ENCODE results near the gene CES4A.
"Not testable (repeated sequence)": the region's sequence is repeated elsewhere in the genome, so short reads cannot be mapped to it uniquely, and the experiment has no call there.

CES4A gene

DNA sequence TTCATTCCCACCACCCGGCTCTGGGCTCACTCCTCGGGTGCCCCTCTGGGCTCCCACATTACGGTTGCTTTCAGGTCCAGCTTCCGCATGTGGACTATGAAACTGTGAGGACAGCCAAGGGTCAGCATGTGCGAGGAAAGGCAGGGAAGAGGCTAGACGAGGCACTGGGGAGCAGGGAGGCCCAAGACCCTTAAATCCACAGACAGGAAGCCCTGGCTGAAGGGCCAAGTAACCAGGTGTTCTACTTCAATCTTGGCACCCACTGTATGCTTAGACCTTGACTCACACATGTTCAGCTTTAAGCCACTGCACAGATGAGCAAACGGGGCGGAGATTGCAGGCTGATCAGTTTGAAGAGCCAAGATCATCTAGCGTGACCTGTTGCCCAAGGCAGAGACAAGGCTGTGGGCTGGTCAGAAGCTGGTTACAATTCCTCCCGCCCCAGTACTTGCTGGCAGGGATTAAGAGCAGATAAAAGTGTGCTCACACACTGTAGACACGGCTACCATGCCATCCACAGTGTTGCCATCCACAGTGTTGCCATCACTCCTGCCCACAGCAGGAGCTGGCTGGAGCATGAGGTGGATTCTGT lies at the start of gene CES4A:
CES4A (plus strand) TSS at position 393 of the 592 bp plus-strand sequence; CDS start at position 577, 184 bp downstream.
- in situ Hi-C loops (cut with MboI; ENCODE audit: low sequenced_read_pairs): loop anchor here (10.0 kb wide), 1 partner anchor 167 kb away; the partner anchor contains the start of genes B3GNT9, FBXL8 and TRADD

DNA sequence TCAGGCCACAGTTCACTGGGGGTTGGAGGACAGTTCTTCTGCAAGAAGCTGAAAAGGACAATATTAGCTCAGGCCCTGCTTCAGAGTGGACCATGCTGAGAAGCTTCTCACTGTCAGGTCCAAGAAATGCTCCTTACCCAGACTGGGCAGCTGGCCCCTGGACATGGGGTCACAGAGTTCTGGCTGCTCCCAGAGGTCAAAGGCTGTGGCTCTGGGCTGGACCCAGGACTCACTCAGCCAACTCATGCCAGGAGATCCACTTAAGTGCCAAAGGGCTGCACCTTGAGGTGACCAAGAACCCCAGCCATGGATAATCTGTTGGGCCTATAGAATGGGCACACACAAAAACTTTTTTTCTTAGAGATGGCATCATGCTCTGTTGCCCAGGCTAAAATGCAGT lies 49.0 kb upstream of the CES4A start:
- in situ Hi-C loops (cut with MboI; ENCODE audit: low sequenced_read_pairs): no loop called here

DNA sequence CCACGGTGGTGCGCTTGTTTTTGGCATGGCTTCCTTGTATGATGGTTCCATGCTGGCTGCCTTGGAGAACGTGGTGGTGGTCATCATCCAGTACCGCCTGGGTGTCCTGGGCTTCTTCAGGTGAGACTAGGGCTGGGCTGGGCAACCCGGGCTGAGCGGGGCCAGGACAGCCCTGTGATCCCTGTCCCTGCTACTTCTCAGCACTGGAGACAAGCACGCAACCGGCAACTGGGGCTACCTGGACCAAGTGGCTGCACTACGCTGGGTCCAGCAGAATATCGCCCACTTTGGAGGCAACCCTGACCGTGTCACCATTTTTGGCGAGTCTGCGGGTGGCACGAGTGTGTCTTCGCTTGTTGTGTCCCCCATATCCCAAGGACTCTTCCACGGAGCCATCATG lies 48.2 kb upstream of the CES4A start:
- in situ Hi-C loops (cut with MboI; ENCODE audit: low sequenced_read_pairs): no loop called here

DNA sequence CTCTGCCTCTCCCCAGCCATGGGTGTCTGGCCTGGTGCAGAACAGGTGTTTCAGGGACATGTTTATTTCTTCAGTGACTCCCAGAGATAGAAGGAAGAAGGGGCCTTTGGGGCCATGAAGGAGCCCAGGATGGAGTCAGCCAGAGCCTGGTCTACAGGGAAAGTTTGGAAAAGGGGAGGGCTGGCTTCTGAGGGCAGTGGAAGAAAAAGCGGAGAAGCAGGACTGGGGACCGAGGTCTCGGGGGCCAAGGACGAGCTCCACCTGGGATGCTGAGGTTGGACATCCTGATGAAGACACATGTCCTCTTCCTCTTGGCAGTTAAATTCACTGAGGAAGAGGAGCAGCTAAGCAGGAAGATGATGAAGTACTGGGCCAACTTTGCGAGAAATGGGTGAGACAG lies 45.4 kb upstream of the CES4A start:
- in situ Hi-C loops (cut with MboI; ENCODE audit: low sequenced_read_pairs): no loop called here

DNA sequence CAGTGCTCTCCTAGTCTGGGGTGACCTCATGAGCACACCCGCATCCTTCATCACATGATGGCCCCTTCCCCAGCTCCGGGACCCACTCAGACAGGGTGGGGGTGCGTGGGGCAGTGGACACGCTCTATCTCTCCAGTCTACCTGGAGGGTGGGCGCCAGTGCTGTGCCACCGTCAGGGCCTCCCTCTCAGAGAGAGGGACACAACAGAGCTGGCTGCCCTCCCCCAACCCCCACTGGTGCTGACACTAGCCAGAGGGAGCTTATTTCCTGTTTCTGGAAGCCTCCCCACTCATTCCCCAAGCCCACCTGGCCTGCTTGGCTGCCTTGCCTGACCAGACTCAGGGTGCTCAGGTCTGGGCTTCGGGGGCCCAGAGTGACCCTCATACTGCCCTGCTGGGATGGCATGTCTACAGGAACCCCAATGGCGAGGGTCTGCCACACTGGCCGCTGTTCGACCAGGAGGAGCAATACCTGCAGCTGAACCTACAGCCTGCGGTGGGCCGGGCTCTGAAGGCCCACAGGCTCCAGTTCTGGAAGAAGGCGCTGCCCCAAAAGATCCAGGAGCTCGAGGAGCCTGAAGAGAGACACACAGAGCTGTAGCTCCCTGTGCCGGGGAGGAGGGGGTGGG lies 44.8 kb upstream of the CES4A start:
- in situ Hi-C loops (cut with MboI; ENCODE audit: low sequenced_read_pairs): no loop called here

DNA sequence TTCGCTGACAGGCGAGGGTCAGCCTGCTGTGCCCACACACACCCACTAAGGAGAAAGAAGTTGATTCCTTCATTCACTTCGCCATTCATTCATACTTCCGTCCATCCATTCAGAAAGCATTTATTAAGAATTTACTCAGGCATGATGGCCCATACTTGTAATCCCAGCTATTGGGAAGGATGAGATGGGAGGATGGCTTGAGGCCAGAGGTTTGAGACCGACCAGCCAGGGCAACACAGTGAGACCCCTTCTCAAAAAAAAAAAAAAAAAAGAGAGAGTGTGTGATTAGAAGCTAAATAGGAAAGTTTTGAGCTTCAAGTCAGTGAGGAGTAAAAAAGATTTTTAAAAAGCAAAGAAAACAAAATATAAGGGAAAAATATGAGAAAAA lies 44.3 kb upstream of the CES4A start:
- in situ Hi-C loops (cut with MboI; ENCODE audit: low sequenced_read_pairs): no loop called here

DNA sequence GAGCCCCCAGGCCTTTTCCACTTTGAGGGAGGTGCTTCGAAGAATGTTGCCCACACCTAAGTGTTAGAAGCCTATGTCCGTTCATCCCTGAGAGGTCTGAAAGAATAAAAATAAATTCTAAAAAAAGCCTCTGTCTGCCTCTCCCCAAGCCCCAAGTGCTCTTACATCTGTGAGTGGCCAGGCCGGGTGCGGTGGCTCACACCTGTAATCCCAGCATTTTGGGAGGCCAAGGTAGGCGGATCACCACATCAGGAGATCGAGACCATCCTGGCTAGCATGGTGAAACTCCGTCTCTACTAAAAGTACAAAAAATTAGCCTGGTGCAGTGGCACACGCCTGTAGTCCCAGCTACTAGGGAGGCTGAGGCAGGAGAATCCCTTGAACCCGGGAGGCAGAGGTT lies 43.4 kb upstream of the CES4A start:
- in situ Hi-C loops (cut with MboI; ENCODE audit: low sequenced_read_pairs): not testable (repeated sequence)

DNA sequence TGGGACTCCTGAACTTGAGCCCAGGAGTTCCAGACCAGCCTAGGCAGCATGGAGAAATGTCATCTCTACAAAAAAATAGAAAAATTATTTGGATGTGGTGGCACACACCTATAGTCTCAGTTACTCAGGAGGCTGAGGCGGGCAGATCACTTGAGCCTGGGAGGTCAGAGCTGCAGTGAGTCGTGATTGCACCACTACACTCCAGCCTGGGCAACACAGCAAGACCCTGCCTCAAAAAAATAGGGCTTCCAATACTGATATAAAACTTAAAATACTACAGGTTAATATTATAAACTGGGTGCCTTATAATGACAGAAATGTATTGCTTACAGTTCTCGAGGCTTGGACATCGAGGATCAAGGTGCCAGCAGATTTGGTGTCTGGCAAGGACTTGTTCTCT lies 42.5 kb upstream of the CES4A start:
- in situ Hi-C loops (cut with MboI; ENCODE audit: low sequenced_read_pairs): no loop called here

DNA sequence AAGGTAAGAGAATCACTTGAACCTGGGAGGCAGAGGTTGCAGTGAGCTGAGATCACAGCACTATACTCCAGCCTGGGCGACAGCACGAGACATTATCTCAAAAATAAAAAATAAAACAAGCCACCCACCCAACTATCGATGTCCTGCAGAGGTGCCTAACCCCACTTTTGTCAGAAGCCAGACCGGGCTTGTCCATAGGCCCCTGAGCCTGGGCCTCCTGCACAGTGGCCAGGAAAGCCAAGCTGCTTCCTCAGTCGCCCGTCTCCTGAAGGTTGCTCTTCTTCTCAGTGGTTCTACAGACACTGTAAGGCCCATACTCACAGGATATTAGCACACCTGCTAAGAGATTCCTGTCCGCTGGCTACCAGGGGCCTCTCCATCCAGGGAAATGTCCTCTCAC lies 41.8 kb upstream of the CES4A start:
- in situ Hi-C loops (cut with MboI; ENCODE audit: low sequenced_read_pairs): no loop called here

DNA sequence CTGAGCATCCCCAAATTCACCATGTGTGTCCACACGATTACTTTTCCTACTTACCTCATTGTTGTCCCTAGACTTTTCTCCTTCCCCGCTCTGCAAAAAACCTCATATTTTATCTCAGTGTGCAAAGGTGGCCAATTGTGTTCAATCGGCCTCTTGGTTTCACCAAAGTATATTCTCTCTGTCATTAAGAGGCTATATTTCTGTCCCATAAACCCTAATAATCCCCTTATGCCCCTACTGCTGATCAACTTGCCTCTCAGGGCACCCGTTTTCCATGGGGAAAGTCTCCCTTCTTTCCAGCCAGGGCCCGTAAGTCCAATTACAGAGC lies 41.5 kb upstream of the CES4A start:
- in situ Hi-C loops (cut with MboI; ENCODE audit: low sequenced_read_pairs): no loop called here

DNA sequence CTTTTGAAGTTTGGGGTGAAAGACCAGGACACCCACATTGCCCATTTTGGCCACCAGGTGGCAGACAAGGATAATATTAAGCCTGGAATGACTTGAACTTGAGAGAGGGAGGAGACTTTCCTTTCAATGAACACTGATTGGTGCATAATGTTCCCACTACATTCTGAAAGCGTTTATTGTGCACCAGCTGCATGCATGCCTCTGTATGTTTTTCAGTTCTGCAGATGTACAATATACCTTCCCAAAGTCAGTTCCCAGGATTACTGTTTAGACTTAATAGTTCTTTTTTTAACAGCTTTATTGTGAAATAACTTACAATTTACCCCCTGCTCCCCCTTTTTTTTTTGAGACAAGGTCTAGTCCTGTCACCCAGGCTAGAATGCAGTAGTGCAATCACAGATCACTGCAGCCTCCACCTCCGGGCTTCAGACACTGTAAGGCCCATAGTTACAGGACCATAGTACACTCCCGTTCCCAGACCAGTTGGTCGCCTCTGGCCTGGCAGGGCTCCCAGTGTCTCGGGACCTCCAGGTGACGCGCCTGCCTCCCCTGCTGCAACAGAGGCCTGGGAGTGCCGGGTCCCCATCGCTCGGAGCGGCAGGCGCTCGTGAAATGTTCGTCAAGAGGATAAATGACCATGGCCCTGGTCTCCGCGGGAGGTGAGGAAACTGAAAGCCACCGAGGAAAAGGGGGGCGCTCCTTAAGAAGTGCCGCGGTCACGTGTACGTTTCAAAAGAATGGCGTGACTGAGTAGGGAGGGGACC lies 40.9 kb upstream of the CES4A start:
- in situ Hi-C loops (cut with MboI; ENCODE audit: low sequenced_read_pairs): no loop called here

DNA sequence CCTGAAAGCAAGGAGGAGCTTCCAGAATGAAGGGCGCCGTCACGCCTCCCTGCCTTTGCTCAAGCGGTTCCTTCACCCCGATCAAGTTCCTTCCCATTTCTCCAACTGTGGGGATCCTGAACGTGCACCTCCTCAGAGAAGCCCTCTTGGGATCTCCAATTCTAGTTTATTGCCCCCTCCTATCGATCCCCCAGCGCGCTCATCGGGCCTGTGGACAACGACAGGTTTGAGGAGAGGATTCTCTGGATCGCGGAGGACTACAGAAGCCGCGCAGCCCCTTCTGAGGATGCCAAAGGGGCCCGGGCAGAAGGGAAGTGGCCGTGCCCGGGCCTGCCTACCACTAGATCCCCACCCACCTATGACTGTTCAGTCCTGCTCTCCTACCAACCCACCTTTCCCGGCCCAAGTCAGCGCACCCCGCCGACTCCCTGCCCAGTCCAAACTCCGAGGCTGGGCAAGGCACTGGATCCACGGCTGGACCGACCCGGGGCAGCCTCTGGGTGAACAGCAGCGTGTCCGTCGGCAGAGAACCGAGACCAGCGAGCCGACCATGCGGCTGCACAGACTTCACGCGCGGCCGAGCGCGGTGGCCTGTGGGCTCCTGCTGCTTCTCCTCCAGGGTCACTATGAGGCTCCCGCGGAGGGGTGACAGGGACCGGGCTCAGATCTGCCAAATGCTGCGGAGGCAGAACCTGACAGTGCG lies 40.1 kb upstream of the CES4A start:
- in situ Hi-C loops (cut with MboI; ENCODE audit: low sequenced_read_pairs): no loop called here

DNA sequence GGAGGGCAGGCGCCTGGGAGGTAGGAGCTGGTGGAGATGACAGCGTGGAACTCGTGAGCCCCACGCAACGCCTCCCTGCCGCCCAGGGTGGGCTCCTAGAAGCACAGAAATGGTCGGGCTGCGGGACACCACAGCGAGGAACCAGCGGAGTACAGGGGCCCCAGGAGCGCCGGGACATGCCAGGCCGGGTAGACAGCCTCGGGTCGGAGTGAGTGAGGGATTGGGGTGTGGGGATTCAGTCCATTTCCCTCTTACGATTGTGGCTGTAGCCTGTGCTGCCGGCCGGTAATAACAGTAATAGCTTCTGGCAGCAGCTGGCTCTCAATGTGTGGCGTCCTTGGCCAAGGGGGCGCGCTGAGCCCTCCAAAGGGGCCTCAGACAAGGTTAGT lies 39.6 kb upstream of the CES4A start:
- in situ Hi-C loops (cut with MboI; ENCODE audit: low sequenced_read_pairs): no loop called here

DNA sequence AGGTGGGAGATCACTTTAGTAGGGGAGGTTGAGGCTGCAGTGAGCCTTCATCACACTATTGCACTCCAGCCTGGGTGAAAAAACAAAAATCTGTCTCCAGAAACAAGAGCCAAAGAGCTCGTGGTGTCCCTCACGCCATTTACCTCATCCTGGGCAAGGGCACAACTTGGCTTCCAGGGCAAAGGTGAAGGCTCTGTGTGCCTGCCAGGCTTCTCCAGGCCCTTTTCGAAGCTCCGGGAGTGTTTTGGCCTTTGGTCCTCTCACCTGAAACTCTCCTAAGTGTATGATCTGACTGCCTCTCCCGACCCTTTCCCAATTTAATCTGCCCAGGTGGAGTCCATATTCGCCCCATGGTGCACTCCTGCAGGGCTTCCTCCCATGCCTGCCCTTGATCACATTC lies 38.9 kb upstream of the CES4A start:
- in situ Hi-C loops (cut with MboI; ENCODE audit: low sequenced_read_pairs): no loop called here

DNA sequence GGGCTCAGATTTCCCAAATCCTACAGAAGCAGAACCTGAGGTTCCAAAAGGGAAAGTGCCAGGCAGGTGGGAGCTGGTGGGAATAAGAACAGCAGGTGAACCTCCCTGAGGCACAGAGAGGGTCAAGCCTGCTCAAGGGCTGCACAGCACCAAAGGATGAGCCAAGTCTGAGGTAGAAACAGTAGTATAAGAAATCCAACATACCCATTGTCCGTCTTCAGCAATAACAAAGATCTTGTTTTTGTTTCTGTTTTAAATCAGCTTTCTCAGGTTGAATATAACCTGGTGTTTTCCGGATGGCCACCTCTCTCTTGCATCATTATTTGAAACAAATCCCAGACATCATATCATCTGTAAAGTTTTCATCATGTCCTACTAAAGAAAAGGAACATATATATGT lies 38.0 kb upstream of the CES4A start:
- in situ Hi-C loops (cut with MboI; ENCODE audit: low sequenced_read_pairs): loop anchor here (25.0 kb wide), 1 partner anchor 487 kb away; the partner anchor contains the start of gene HSD11B2

DNA sequence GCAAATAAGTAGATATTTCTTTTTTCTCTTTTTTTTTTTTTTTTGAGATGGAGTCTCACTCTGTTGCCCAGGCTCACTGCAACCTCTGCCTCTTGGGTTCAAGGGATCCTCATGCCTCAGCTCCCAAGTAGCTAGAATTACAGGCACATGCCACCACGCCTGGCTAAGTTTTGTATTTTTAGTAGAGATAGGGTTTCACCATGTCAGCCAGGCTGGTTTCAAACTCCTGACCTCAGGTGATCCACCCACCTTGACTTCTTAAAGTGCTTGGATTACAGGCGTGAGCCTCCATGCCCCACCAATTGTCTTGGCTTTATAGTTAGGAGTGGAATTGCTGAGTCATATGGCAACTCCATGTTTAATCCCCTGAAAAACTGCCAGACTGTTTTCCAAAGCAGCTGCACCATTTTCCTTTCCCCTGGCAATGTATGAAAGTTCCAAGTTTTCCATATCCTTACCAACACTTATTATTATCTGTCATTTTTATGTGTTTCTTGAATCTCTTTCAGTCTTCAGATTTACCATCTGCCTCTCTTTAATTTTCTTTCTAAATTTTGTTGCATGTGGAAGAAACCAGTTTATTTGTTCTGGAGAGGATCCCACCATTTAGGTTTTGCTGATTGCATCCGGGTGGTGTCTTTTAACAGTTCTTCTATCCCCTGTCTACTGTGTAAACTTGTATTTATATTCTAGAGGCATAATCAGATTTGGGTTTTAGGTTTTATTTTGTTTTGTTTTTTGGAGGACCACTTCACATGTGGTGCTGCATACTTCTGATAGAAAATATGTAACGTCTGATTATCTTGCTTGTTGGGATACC lies 37.2 kb upstream of the CES4A start:
- in situ Hi-C loops (cut with MboI; ENCODE audit: low sequenced_read_pairs): loop anchor here (25.0 kb wide), 1 partner anchor 486 kb away; the partner anchor contains the start of gene HSD11B2

DNA sequence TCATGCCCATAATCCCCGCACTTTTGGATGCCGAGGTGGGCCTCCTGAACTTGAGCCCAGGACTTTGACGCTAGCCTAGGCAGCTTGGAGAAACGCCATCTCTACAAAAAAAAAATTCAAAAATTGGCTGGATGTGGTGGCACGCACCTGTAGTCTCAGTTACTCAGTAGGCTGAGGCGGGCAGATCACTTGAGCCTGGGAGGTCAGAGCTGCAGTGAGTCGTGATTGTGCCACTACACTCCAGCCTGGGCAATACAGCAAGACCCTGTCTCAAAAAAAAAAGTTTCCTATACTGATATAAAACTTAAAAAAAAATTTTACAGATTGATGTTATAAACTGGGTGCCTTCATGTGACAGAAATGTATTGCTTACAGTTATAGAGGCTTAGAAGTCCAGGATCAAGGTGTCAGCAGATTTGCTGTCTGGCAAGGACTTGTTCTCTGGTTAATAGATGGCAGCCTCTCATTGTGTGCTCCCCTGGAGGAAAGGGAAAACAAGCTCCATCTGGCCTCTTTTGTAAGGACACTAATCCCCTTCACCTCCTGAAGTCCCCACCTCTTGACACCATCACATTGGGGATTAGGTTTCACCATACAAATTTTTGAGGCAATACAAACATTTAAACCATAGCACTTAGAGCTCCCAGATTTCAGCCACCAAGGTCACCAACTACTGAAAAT lies 35.8 kb upstream of the CES4A start:
- in situ Hi-C loops (cut with MboI; ENCODE audit: low sequenced_read_pairs): loop anchor here (25.0 kb wide), 1 partner anchor 485 kb away; the partner anchor contains the start of gene HSD11B2

DNA sequence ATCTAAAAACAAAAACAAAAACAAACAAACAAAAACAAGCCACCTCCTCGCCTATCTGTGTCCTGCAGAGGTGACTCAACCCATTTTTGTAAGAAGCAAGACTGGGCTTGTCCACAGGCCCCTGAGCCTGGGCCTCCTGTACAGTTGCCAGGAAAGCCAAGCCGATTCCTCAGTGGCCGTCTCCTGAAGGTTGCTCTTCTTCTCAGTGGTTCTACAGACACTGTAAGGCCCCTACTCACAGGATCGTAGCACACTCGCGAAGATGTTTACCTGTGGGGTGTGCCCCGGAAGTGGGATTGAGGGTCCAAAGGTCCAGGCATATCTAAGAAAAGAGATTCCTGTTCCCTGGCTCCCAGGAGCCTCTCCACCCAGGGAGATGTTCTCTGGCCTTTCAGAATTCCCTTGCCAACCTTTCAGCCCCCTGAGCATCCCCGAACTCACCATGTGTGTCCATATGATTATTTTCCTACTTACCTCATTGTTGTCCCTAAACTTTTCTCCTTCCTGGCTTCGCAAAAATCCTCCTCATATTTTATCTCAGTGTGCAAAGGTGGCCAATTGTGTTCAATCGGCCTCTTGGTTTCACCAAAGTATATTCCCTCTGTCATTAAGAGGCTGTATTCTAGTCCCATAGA lies 34.8 kb upstream of the CES4A start:
- in situ Hi-C loops (cut with MboI; ENCODE audit: low sequenced_read_pairs): loop anchor here (25.0 kb wide), 1 partner anchor 484 kb away; the partner anchor contains the start of gene HSD11B2

DNA sequence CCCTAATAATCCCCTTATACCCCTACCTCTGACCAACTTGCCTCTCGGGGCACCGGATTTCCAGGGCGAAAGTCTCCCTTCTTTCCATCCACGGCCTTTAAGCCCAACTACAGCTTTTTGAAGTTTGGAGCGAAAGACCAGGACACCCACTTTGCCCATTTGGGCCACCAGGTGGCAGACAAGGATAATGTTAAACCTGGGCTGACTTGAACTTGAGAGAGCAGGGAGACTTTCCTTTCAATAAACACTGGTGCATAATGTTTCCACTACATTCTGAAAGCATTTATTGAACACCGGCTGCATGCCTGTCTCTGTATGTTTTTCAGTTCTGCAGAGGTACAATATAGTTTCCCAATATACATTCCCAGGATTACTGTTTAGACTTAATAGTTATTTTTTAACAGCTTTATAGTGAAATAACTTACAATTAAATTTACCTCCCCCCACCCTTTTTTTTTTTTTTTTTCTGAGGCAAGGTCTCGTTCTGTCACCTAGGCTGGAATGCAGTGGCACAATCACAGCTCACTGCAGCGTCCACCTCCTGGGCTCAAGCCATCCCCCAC lies 34.2 kb upstream of the CES4A start:
- in situ Hi-C loops (cut with MboI; ENCODE audit: low sequenced_read_pairs): loop anchor here (25.0 kb wide), 1 partner anchor 483 kb away; the partner anchor contains the start of gene HSD11B2

Measured in HL-60/S4 treated with phorbol 12-myristate 13-acetate at 8.2 ng/mL for 4 days and 3 days (cell line).